ENCODE measurements around the gene FAM72D. TPM values are rescaled to one million over a fixed set of nuclear protein-coding genes. Genes with fewer than 3 reads are reported as not detected.
"Not testable (repeated sequence)": the region's sequence is repeated elsewhere in the genome, so short reads cannot be mapped to it uniquely, and the experiment has no call there.

Gene FAM72D
- polyA plus RNA-seq, 1 experiment: 0.98 TPM

GRCh38 chr1:145112703-145113102 is 16.9 kb downstream of the FAM72D start:
- H3K36me3 ChIP-seq (ENCODE audit: control insufficient read depth, insufficient read depth, low read length); H3K4me3 ChIP-seq (ENCODE audit: low read depth, low read length); CTCF ChIA-PET; H3K27me3 ChIP-seq (ENCODE audit: control insufficient read depth, insufficient read depth, low read length); DNase-seq (ENCODE audit: low read depth); POLR2A ChIA-PET: not testable (repeated sequence)

GRCh38 chr1:145114560-145115057 is 18.8 kb downstream of the FAM72D start:
- CTCF ChIA-PET; POLR2A ChIA-PET; H3K36me3 ChIP-seq (ENCODE audit: control insufficient read depth, insufficient read depth, low read length); H3K27me3 ChIP-seq (ENCODE audit: control insufficient read depth, insufficient read depth, low read length); H3K4me3 ChIP-seq (ENCODE audit: low read depth, low read length); DNase-seq (ENCODE audit: low read depth): not testable (repeated sequence)

GRCh38 chr1:145115587-145116493 is 20.1 kb downstream of the FAM72D start:
- H3K27me3 ChIP-seq (ENCODE audit: control insufficient read depth, insufficient read depth, low read length); CTCF ChIA-PET; H3K36me3 ChIP-seq (ENCODE audit: control insufficient read depth, insufficient read depth, low read length); POLR2A ChIA-PET; DNase-seq (ENCODE audit: low read depth); H3K4me3 ChIP-seq (ENCODE audit: low read depth, low read length): not testable (repeated sequence)

- POLR2A ChIA-PET; H3K4me3 ChIP-seq (ENCODE audit: low read depth, low read length); H3K36me3 ChIP-seq (ENCODE audit: control insufficient read depth, insufficient read depth, low read length); DNase-seq (ENCODE audit: low read depth); H3K27me3 ChIP-seq (ENCODE audit: control insufficient read depth, insufficient read depth, low read length); CTCF ChIA-PET: not testable (repeated sequence)
These were observed 24.1 kb downstream of the FAM72D start for GRCh38 chr1:145119842-145120241.

- H3K27me3 ChIP-seq (ENCODE audit: control insufficient read depth, insufficient read depth, low read length); POLR2A ChIA-PET; CTCF ChIA-PET; H3K4me3 ChIP-seq (ENCODE audit: low read depth, low read length); DNase-seq (ENCODE audit: low read depth); H3K36me3 ChIP-seq (ENCODE audit: control insufficient read depth, insufficient read depth, low read length): not testable (repeated sequence)
These were observed 26.7 kb downstream of the FAM72D start for GRCh38 chr1:145122344-145123061.

GRCh38 chr1:145123062-145123395 is 27.3 kb downstream of the FAM72D start:
- POLR2A ChIA-PET; H3K27me3 ChIP-seq (ENCODE audit: control insufficient read depth, insufficient read depth, low read length); DNase-seq (ENCODE audit: low read depth); CTCF ChIA-PET; H3K36me3 ChIP-seq (ENCODE audit: control insufficient read depth, insufficient read depth, low read length); H3K4me3 ChIP-seq (ENCODE audit: low read depth, low read length): not testable (repeated sequence)

GRCh38 chr1:145123992-145124641 is 28.3 kb downstream of the FAM72D start:
- CTCF ChIA-PET; DNase-seq (ENCODE audit: low read depth); POLR2A ChIA-PET; H3K36me3 ChIP-seq (ENCODE audit: control insufficient read depth, insufficient read depth, low read length); H3K27me3 ChIP-seq (ENCODE audit: control insufficient read depth, insufficient read depth, low read length); H3K4me3 ChIP-seq (ENCODE audit: low read depth, low read length): not testable (repeated sequence)

GRCh38 chr1:145125112-145125511 is 29.3 kb downstream of the FAM72D start:
- H3K36me3 ChIP-seq (ENCODE audit: control insufficient read depth, insufficient read depth, low read length); H3K27me3 ChIP-seq (ENCODE audit: control insufficient read depth, insufficient read depth, low read length); POLR2A ChIA-PET: not testable (repeated sequence)

GRCh38 chr1:145127144-145127543 is 31.4 kb downstream of the FAM72D start:
- H3K27me3 ChIP-seq (ENCODE audit: control insufficient read depth, insufficient read depth, low read length); CTCF ChIA-PET; H3K36me3 ChIP-seq (ENCODE audit: control insufficient read depth, insufficient read depth, low read length); POLR2A ChIA-PET; DNase-seq (ENCODE audit: low read depth); H3K4me3 ChIP-seq (ENCODE audit: low read depth, low read length): not testable (repeated sequence)

More at GRCh38 chr1:145125112-145125511, 29.3 kb downstream of the FAM72D start:
- H3K4me3 ChIP-seq (ENCODE audit: low read depth, low read length); DNase-seq (ENCODE audit: low read depth); CTCF ChIA-PET: not testable (repeated sequence)

GRCh38 chr1:145128697-145129469 is 33.1 kb downstream of the FAM72D start:
- POLR2A ChIA-PET; DNase-seq (ENCODE audit: low read depth); H3K36me3 ChIP-seq (ENCODE audit: control insufficient read depth, insufficient read depth, low read length); H3K27me3 ChIP-seq (ENCODE audit: control insufficient read depth, insufficient read depth, low read length); CTCF ChIA-PET; H3K4me3 ChIP-seq (ENCODE audit: low read depth, low read length): not testable (repeated sequence)

- CTCF ChIA-PET; DNase-seq (ENCODE audit: low read depth); H3K27me3 ChIP-seq (ENCODE audit: control insufficient read depth, insufficient read depth, low read length); POLR2A ChIA-PET; H3K4me3 ChIP-seq (ENCODE audit: low read depth, low read length); H3K36me3 ChIP-seq (ENCODE audit: control insufficient read depth, insufficient read depth, low read length): not testable (repeated sequence)
These were observed 38.7 kb downstream of the FAM72D start for GRCh38 chr1:145134476-145134875.

GRCh38 chr1:145140549-145140948 is 44.8 kb downstream of the FAM72D start:
- CTCF ChIA-PET; H3K36me3 ChIP-seq (ENCODE audit: control insufficient read depth, insufficient read depth, low read length); H3K4me3 ChIP-seq (ENCODE audit: low read depth, low read length); DNase-seq (ENCODE audit: low read depth); H3K27me3 ChIP-seq (ENCODE audit: control insufficient read depth, insufficient read depth, low read length); POLR2A ChIA-PET: not testable (repeated sequence)

Data from BJ (cell line).